Measurements from ENCODE around the gene RGS3.

The RGS3 gene

GRCh38 chr9:113525831-113526230 is 62.3 kb downstream of the RGS3 start:
- H3K4me1 ChIP-seq (ENCODE audit: insufficient read depth, low read length) = no peaks in the 10 kb centered on the region
- no peaks in the 10 kb centered on the region for H3K9me3 ChIP-seq (ENCODE audit: low read length)
- H2AFZ ChIP-seq (ENCODE audit: low read depth, low read length) = no peak overlapping the region
- no peak overlapping the region for H3K4me3 ChIP-seq (ENCODE audit: low read length)
- peaks cover 6% of the 10 kb centered on the region for H3K36me3 ChIP-seq (ENCODE audit: insufficient read depth, low read length)
- H3K27me3 ChIP-seq (ENCODE audit: insufficient read depth, low read length) = no peaks in the 10 kb centered on the region

GRCh38 chr9:113526231-113526746 is 62.8 kb downstream of the RGS3 start:
- Histone ChIP-seq H3K36me3 (ENCODE audit: insufficient read depth, low read length) (peaks cover 6% of the 10 kb centered on the region), H3K4me3 (ENCODE audit: low read length) (no peak overlapping the region), H3K9me3 (ENCODE audit: low read length) (no peaks in the 10 kb centered on the region), H3K27me3 (ENCODE audit: insufficient read depth, low read length) (no peaks in the 10 kb centered on the region), H3K4me1 (ENCODE audit: insufficient read depth, low read length) (no peaks in the 10 kb centered on the region), H2AFZ (ENCODE audit: low read depth, low read length) (no peak overlapping the region)

- Histone ChIP-seq H3K36me3 (ENCODE audit: insufficient read depth, low read length) (peaks cover 6% of the 10 kb centered on the region), H3K27me3 (ENCODE audit: insufficient read depth, low read length) (no peaks in the 10 kb centered on the region), H3K4me1 (ENCODE audit: insufficient read depth, low read length) (no peaks in the 10 kb centered on the region), H3K4me3 (ENCODE audit: low read length) (no peak overlapping the region), H3K9me3 (ENCODE audit: low read length) (no peaks in the 10 kb centered on the region), H2AFZ (ENCODE audit: low read depth, low read length) (no peak overlapping the region)
Measured at GRCh38 chr9:113526841-113527240, 63.3 kb downstream of the RGS3 start.

GRCh38 chr9:113528088-113528487 is 64.6 kb downstream of the RGS3 start:
- Histone ChIP-seq H3K27me3 (ENCODE audit: insufficient read depth, low read length) (no peaks in the 10 kb centered on the region), H3K36me3 (ENCODE audit: insufficient read depth, low read length) (peaks cover 3% of the 10 kb centered on the region)

GRCh38 chr9:113528811-113529210 is 65.3 kb downstream of the RGS3 start:
- Histone ChIP-seq H3K36me3 (ENCODE audit: insufficient read depth, low read length) (peaks cover 3% of the 10 kb centered on the region), H3K4me1 (ENCODE audit: insufficient read depth, low read length) (no peaks in the 10 kb centered on the region), H2AFZ (ENCODE audit: low read depth, low read length) (no peak overlapping the region), H3K27me3 (ENCODE audit: insufficient read depth, low read length) (no peaks in the 10 kb centered on the region), H3K4me3 (ENCODE audit: low read length) (no peak overlapping the region), H3K9me3 (ENCODE audit: low read length) (no peaks in the 10 kb centered on the region)

More at GRCh38 chr9:113528088-113528487, 64.6 kb downstream of the RGS3 start:
- Histone ChIP-seq H3K4me3 (ENCODE audit: low read length) (no peak overlapping the region), H3K9me3 (ENCODE audit: low read length) (no peaks in the 10 kb centered on the region), H2AFZ (ENCODE audit: low read depth, low read length) (no peak overlapping the region), H3K4me1 (ENCODE audit: insufficient read depth, low read length) (no peaks in the 10 kb centered on the region)

- Histone ChIP-seq H3K9me3 (ENCODE audit: low read length) (no peaks in the 10 kb centered on the region), H3K36me3 (ENCODE audit: insufficient read depth, low read length) (no peaks in the 10 kb centered on the region), H3K27me3 (ENCODE audit: insufficient read depth, low read length) (no peaks in the 10 kb centered on the region), H3K4me1 (ENCODE audit: insufficient read depth, low read length) (no peaks in the 10 kb centered on the region), H2AFZ (ENCODE audit: low read depth, low read length) (no peak overlapping the region), H3K4me3 (ENCODE audit: low read length) (no peak overlapping the region)
Measured at GRCh38 chr9:113529336-113530009, 65.9 kb downstream of the RGS3 start.

GRCh38 chr9:113530022-113530635 is 66.6 kb downstream of the RGS3 start:
- Histone ChIP-seq H2AFZ (ENCODE audit: low read depth, low read length) (no peak overlapping the region), H3K4me1 (ENCODE audit: insufficient read depth, low read length) (no peaks in the 10 kb centered on the region), H3K4me3 (ENCODE audit: low read length) (no peak overlapping the region), H3K36me3 (ENCODE audit: insufficient read depth, low read length) (no peaks in the 10 kb centered on the region), H3K27me3 (ENCODE audit: insufficient read depth, low read length) (no peaks in the 10 kb centered on the region), H3K9me3 (ENCODE audit: low read length) (no peaks in the 10 kb centered on the region)

- no peak overlapping the region for H2AFZ ChIP-seq (ENCODE audit: low read depth, low read length)
- no peaks in the 10 kb centered on the region for H3K27me3 ChIP-seq (ENCODE audit: insufficient read depth, low read length)
- no peaks in the 10 kb centered on the region for H3K9me3 ChIP-seq (ENCODE audit: low read length)
- no peaks in the 10 kb centered on the region for H3K36me3 ChIP-seq (ENCODE audit: insufficient read depth, low read length)
- H3K4me1 ChIP-seq (ENCODE audit: insufficient read depth, low read length) = peaks cover 3% of the 10 kb centered on the region
- no peak overlapping the region for H3K4me3 ChIP-seq (ENCODE audit: low read length)
Measured at GRCh38 chr9:113530942-113531341, 67.4 kb downstream of the RGS3 start.

- Histone ChIP-seq H2AFZ (ENCODE audit: low read depth, low read length) (no peak overlapping the region), H3K27me3 (ENCODE audit: insufficient read depth, low read length) (no peaks in the 10 kb centered on the region), H3K4me3 (ENCODE audit: low read length) (no peak overlapping the region), H3K36me3 (ENCODE audit: insufficient read depth, low read length) (peaks cover 4% of the 10 kb centered on the region), H3K9me3 (ENCODE audit: low read length) (no peaks in the 10 kb centered on the region), H3K4me1 (ENCODE audit: insufficient read depth, low read length) (peaks cover 16% of the 10 kb centered on the region)
Measured at GRCh38 chr9:113531919-113532808, 68.6 kb downstream of the RGS3 start.

- Histone ChIP-seq H3K4me3 (ENCODE audit: low read length) (no peak overlapping the region), H3K9me3 (ENCODE audit: low read length) (no peaks in the 10 kb centered on the region), H3K27me3 (ENCODE audit: insufficient read depth, low read length) (no peaks in the 10 kb centered on the region), H3K36me3 (ENCODE audit: insufficient read depth, low read length) (peaks cover 4% of the 10 kb centered on the region), H3K4me1 (ENCODE audit: insufficient read depth, low read length) (peaks cover 16% of the 10 kb centered on the region), H2AFZ (ENCODE audit: low read depth, low read length) (no peak overlapping the region)
Measured at GRCh38 chr9:113532809-113533190, 69.3 kb downstream of the RGS3 start.

- Histone ChIP-seq H3K27me3 (ENCODE audit: insufficient read depth, low read length) (no peaks in the 10 kb centered on the region), H3K4me3 (ENCODE audit: low read length) (no peak overlapping the region), H3K9me3 (ENCODE audit: low read length) (no peaks in the 10 kb centered on the region), H3K4me1 (ENCODE audit: insufficient read depth, low read length) (peaks cover 16% of the 10 kb centered on the region), H3K36me3 (ENCODE audit: insufficient read depth, low read length) (peaks cover 4% of the 10 kb centered on the region), H2AFZ (ENCODE audit: low read depth, low read length) (no peak overlapping the region)
Measured at GRCh38 chr9:113533335-113534225, 70.1 kb downstream of the RGS3 start.

GRCh38 chr9:113535756-113536155 is 72.2 kb downstream of the RGS3 start:
- peaks cover 16% of the 10 kb centered on the region for H3K4me1 ChIP-seq (ENCODE audit: insufficient read depth, low read length)
- no peaks in the 10 kb centered on the region for H3K9me3 ChIP-seq (ENCODE audit: low read length)
- no peaks in the 10 kb centered on the region for H3K27me3 ChIP-seq (ENCODE audit: insufficient read depth, low read length)
- peaks cover 4% of the 10 kb centered on the region for H3K36me3 ChIP-seq (ENCODE audit: insufficient read depth, low read length)
- H3K4me3 ChIP-seq (ENCODE audit: low read length) = no peak overlapping the region
- no peak overlapping the region for H2AFZ ChIP-seq (ENCODE audit: low read depth, low read length)

Measured in neuron (in vitro differentiated cells).